ENCODE results near the gene LPAR1.

Gene LPAR1, protein sequence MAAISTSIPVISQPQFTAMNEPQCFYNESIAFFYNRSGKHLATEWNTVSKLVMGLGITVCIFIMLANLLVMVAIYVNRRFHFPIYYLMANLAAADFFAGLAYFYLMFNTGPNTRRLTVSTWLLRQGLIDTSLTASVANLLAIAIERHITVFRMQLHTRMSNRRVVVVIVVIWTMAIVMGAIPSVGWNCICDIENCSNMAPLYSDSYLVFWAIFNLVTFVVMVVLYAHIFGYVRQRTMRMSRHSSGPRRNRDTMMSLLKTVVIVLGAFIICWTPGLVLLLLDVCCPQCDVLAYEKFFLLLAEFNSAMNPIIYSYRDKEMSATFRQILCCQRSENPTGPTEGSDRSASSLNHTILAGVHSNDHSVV

GRCh38 chr9:111038331-111039230 lies at the start of gene LPAR1:
LPAR1 (minus strand) TSS chr9:111038470; CDS start chr9:110972117, 66,353 bp downstream.
- no peak for DNase-seq
- TF ChIP-seq POLR2A (IDR thresholded peaks at IDR 0.05; ENCODE audit: low read length) (no peak), GATA1 (IDR thresholded peaks at IDR 0.05; ENCODE audit: low read depth, low read length) (no peak)

DNA sequence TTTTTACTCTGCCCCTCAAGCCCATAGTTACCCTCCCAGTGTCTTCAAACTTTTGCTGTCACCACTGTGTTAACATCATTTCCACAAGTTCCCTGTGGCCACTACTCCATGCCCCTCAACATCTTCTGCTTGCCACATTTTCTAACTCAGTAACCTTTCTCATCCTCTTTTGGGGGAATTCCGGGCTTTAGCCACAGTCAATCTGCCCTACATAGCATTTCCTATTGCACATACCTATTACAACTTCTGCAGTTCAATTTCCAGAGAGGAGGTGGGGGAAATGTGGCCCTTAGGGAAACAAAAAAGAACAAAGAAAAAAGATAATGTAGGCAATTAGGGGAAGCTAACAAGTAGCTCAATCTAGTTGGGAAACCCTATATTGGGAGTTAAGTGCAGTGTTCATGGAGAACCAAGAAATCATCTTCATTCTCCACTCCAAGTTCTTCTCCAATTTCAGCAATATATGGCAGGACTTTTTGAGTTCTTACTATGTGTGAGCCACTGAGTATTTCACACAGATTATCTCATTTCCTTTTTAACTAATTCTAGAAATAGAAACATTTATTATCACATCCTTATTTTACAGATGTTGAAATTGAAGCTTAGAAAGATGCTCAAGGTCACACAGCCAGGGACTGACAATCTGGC lies 40.2 kb upstream of the LPAR1 start:
- no peak for DNase-seq
- TF ChIP-seq POLR2A (IDR thresholded peaks at IDR 0.05; ENCODE audit: low read length) (no peak), GATA1 (IDR thresholded peaks at IDR 0.05; ENCODE audit: low read depth, low read length) (no peak)

- TF ChIP-seq GATA1 (IDR thresholded peaks at IDR 0.05; ENCODE audit: low read depth, low read length), result no peak
- no peak for TF ChIP-seq POLR2A (IDR thresholded peaks at IDR 0.05; ENCODE audit: low read length)
- no peak for DNase-seq
Observed at GRCh38 chr9:111076519-111076918, 38.2 kb upstream of the LPAR1 start.

- no peak for TF ChIP-seq POLR2A (IDR thresholded peaks at IDR 0.05; ENCODE audit: low read length)
- TF ChIP-seq GATA1 (IDR thresholded peaks at IDR 0.05; ENCODE audit: low read depth, low read length), result no peak
- no peak for DNase-seq
Observed at GRCh38 chr9:111076042-111076441, 37.8 kb upstream of the LPAR1 start.

DNA sequence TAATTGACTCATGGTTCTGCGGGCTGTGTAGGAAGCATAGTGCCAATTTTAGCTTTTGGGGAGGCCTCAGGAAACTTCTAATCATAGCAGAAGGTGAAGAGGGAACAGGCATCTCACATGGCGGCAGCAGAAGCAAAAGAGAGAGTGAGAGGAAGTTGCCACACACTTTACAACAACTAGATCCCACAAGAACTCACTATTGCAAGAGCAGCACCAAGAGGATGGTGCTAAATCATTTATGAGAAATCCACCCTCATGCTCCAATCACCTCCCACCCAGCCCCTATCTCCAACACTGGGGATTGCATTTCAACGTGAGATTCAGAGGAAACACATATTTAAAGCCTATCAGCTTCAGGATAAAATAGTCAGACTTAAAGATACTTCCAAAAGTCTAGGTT lies 36.1 kb upstream of the LPAR1 start:
- DNase-seq, result no peak
- TF ChIP-seq POLR2A (IDR thresholded peaks at IDR 0.05; ENCODE audit: low read length) (no peak), GATA1 (IDR thresholded peaks at IDR 0.05; ENCODE audit: low read depth, low read length) (no peak)

GRCh38 chr9:111069183-111069582 lies 30.9 kb upstream of the LPAR1 start:
- DNase-seq, result no peak

GRCh38 chr9:111068771-111069170 lies 30.5 kb upstream of the LPAR1 start:
- no peak for TF ChIP-seq GATA1 (IDR thresholded peaks at IDR 0.05; ENCODE audit: low read depth, low read length)
- no peak for TF ChIP-seq POLR2A (IDR thresholded peaks at IDR 0.05; ENCODE audit: low read length)
- DNase-seq, result no peak

More at GRCh38 chr9:111069183-111069582, 30.9 kb upstream of the LPAR1 start:
- TF ChIP-seq POLR2A (IDR thresholded peaks at IDR 0.05; ENCODE audit: low read length) (no peak), GATA1 (IDR thresholded peaks at IDR 0.05; ENCODE audit: low read depth, low read length) (no peak)

DNA sequence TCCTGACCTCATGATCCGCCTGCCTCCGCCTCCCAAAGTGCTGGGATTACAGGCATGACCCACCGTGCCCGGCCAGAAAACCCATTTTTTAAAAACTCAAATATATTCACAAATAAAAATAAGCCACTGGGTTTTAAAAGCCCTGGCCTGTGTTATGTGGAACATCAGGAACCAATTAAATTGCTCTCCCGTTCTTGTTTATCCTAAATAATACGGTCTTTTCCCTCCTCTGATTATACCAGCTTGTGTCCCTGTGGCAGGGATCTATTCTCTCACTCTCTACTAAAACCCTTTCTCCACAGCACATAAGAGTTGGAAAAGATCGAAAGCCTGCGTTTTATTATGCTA lies 30.1 kb upstream of the LPAR1 start:
- no peak for DNase-seq
- no peak for TF ChIP-seq POLR2A (IDR thresholded peaks at IDR 0.05; ENCODE audit: low read length)
- TF ChIP-seq GATA1 (IDR thresholded peaks at IDR 0.05; ENCODE audit: low read depth, low read length), result no peak

DNA sequence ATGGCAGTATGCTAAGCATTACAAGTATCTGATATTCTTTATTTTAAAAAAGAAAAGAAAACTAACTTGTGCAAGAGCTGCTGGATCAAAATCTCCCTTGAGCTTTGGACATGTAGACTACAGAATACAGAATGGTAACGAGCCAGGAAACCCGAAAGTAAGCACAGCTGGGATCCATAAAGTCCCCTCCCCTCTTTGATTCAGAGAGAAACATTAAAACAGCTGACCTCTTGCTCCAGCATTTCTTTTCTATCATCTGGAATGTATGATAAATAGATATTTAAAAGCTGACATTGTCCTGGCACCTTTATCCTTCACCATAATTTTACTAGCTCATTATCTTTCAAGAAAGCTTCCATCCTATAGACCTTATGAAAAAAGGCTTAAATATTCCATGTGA lies 28.2 kb upstream of the LPAR1 start:
- TF ChIP-seq GATA1 (IDR thresholded peaks at IDR 0.05; ENCODE audit: low read depth, low read length) (no peak), POLR2A (IDR thresholded peaks at IDR 0.05; ENCODE audit: low read length) (no peak)
- DNase-seq, result no peak

DNA sequence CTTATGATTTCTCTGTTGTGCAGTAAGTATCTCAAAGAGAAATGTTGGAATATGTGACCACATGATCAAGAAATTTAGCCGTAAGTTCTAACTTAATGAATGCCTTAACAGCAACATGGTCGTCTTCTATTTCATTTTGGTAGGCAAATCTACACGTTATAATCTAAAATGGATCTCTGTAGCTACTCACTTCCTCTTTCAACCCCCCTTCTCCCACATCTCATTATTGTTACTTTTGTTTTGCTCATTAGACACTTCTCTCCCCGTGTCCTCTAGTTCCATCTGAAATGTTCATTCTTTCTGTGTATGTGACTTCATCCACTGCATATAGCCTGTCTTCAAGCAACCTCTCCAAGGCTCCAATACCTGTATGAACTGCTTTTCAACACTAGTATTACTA lies 27.1 kb upstream of the LPAR1 start:
- TF ChIP-seq GATA1 (IDR thresholded peaks at IDR 0.05; ENCODE audit: low read depth, low read length) (no peak), POLR2A (IDR thresholded peaks at IDR 0.05; ENCODE audit: low read length) (no peak)
- no peak for DNase-seq

GRCh38 chr9:111064160-111064837 lies 26.0 kb upstream of the LPAR1 start:
- no peak for DNase-seq
- TF ChIP-seq GATA1 (IDR thresholded peaks at IDR 0.05; ENCODE audit: low read depth, low read length) (no peak), POLR2A (IDR thresholded peaks at IDR 0.05; ENCODE audit: low read length) (no peak)

GRCh38 chr9:111063332-111063731 lies 25.1 kb upstream of the LPAR1 start:
- DNase-seq, result no peak
- TF ChIP-seq GATA1 (IDR thresholded peaks at IDR 0.05; ENCODE audit: low read depth, low read length) (no peak), POLR2A (IDR thresholded peaks at IDR 0.05; ENCODE audit: low read length) (no peak)

GRCh38 chr9:111058166-111058565 lies 19.9 kb upstream of the LPAR1 start:
- TF ChIP-seq GATA1 (IDR thresholded peaks at IDR 0.05; ENCODE audit: low read depth, low read length) (no peak), POLR2A (IDR thresholded peaks at IDR 0.05; ENCODE audit: low read length) (no peak)
- DNase-seq, result no peak

Measured in erythroblast (primary cell).